HEK293 (cell line): ENCODE measurements around the gene CALML3.

Source experiments
- CTCF ChIA-PET: fragments of 350-600 bp; formaldehyde crosslinking; extraction: SDS; loops from one replicate; lab custom pipeline; 2021; ENCODE audit warnings: antibody characterized with exemption; lab: Yijun Ruan, JAX
- POLR2A ChIA-PET: fragments of 300-600 bp; formaldehyde crosslinking; extraction: SDS; loops from one replicate; lab custom pipeline; 2020; ENCODE audit warnings: antibody characterized with exemption, inconsistent platforms; lab: Yijun Ruan, JAX
- H3K27ac ChIP-seq: fragments of 200-500 bp; sonication (Bioruptor generic); 2 replicates; pipeline ENCODE4 v1.5.1; 2014; ENCODE audit warnings: low read depth, low read length, control low read depth, inconsistent platforms; ENCODE audit errors: extremely low read depth
- H3K36me3 ChIP-seq, 2 experiments: fragments of 200-500 bp in 1 of 2; sonication (Bioruptor generic) in 1 of 2; 1 replicate in 1 of 2; 2 replicates in 1 of 2; pipeline ENCODE4 v1.5.1; 2014 to 2017; ENCODE audit warnings: inconsistent platforms in 2 of 2, low read length in 2 of 2; ENCODE audit not compliant: control insufficient read depth in 2 of 2, insufficient read depth in 1 of 2
- H3K4me1 ChIP-seq: fragments of 200-500 bp; sonication (Bioruptor generic); 2 replicates; pipeline ENCODE4 v1.5.1; 2014; ENCODE audit warnings: mild to moderate bottlenecking, low read length, inconsistent platforms; ENCODE audit not compliant: control insufficient read depth, insufficient read depth
- H3K4me3 ChIP-seq: 2 replicates; pipeline ENCODE4 v1.5.1; 2011; ENCODE audit warnings: low read depth, mild to moderate bottlenecking, control low read depth, low read length, moderate library complexity
- H3K9me3 ChIP-seq: fragments of 200-500 bp; sonication (Bioruptor generic); 2 replicates; pipeline ENCODE4 v1.5.1; 2014; ENCODE audit warnings: low read depth, low read length, inconsistent platforms; ENCODE audit not compliant: control insufficient read depth, insufficient read depth
- BCL6B ChIP-seq: fragments of 450-650 bp; formaldehyde crosslinking; IDR thresholded peaks from 2 replicates; pipeline ENCODE4 v1.5.1; 2017; ENCODE audit warnings: missing biosample characterization, missing genetic modification characterization
- GLI4 ChIP-seq: fragments of 450-650 bp; formaldehyde crosslinking; IDR thresholded peaks from 2 replicates; pipeline ENCODE4 v1.5.1; 2016; ENCODE audit warnings: missing biosample characterization, missing genetic modification characterization
- OVOL3 ChIP-seq: fragments of 450-650 bp; formaldehyde crosslinking; IDR thresholded peaks from 2 replicates; pipeline ENCODE4 v1.5.1; 2016; ENCODE audit warnings: missing biosample characterization, missing genetic modification characterization
- PBX3 ChIP-seq: sonication (generic); formaldehyde crosslinking; IDR thresholded peaks from 2 replicates; pipeline ENCODE4 v1.8.1; 2022; ENCODE audit warnings: mild to moderate bottlenecking, moderate library complexity, missing genetic modification reagents
- ZBTB6 ChIP-seq: fragments of 450-650 bp; formaldehyde crosslinking; IDR thresholded peaks from 2 replicates; pipeline ENCODE4 v1.5.1; 2017; ENCODE audit warnings: missing biosample characterization, missing genetic modification characterization
- ZNF121 ChIP-seq: fragments of 450-650 bp; formaldehyde crosslinking; IDR thresholded peaks from 2 replicates; pipeline ENCODE4 v1.5.1; 2016; ENCODE audit warnings: missing biosample characterization, missing genetic modification characterization
- ZNF362 ChIP-seq: fragments of 450-650 bp; formaldehyde crosslinking; IDR thresholded peaks from 2 replicates; pipeline ENCODE4 v1.5.1; 2016; ENCODE audit warnings: missing biosample characterization, missing genetic modification characterization
- ZNF426 ChIP-seq: fragments of 450-650 bp; formaldehyde crosslinking; IDR thresholded peaks from 2 replicates; pipeline ENCODE4 v1.5.1; 2017; ENCODE audit warnings: missing biosample characterization, missing genetic modification characterization, mild to moderate bottlenecking, inconsistent platforms, moderate library complexity
- ZNF518A ChIP-seq: fragments of 450-650 bp; formaldehyde crosslinking; conservative IDR thresholded peaks from 2 replicates; pipeline ENCODE4 v1.5.1; 2016; ENCODE audit warnings: low read depth, missing biosample characterization, missing genetic modification characterization
- ZNF544 ChIP-seq: fragments of 450-650 bp; formaldehyde crosslinking; IDR thresholded peaks from 2 replicates; pipeline ENCODE4 v1.5.0; 2017; ENCODE audit warnings: missing biosample characterization, missing genetic modification characterization
- ZNF629 ChIP-seq: fragments of 450-650 bp; formaldehyde crosslinking; IDR thresholded peaks from 2 replicates; pipeline ENCODE4 v1.5.1; 2017; ENCODE audit warnings: missing biosample characterization, missing genetic modification characterization
- ZNF747 ChIP-seq: fragments of 450-650 bp; formaldehyde crosslinking; IDR thresholded peaks from 2 replicates; pipeline ENCODE4 v1.5.1; 2016; ENCODE audit warnings: missing biosample characterization, missing genetic modification characterization
- ZNF837 ChIP-seq: fragments of 450-650 bp; formaldehyde crosslinking; IDR thresholded peaks from 2 replicates; pipeline ENCODE4 v1.5.1; 2016; ENCODE audit warnings: missing biosample characterization, missing genetic modification characterization

The CALML3 gene

GRCh38 chr10:5534880-5535856 lies 10.4 kb downstream of the CALML3 start:
- Histone ChIP-seq H3K4me1 (peaks cover 4% of the 10 kb centered on the region; the same call in 1 of the 2 replicates), H3K4me3 (no peak overlapping the region)
- CTCF ChIA-PET = interaction anchor here (0.6 to 1.2 kb wide), 3 partner anchors 88 to 152 kb away, joined by 3 read pairs; no protein-coding TSS in a partner anchor
- TF ChIP-seq ZNF362 (tag by site-specific recombination) = peak; percentile 84
- TF ChIP-seq ZNF426 (tag by site-specific recombination) = no peak
- TF ChIP-seq, all 188 proteins: peak for 1
- H3K36me3 ChIP-seq = no peaks in the 10 kb centered on the region
- no peak overlapping the region for H3K27ac ChIP-seq
- H3K9me3 ChIP-seq = no peaks in the 10 kb centered on the region
- POLR2A ChIA-PET = no interaction called here

- ChIA-PET CTCF (no interaction called here), POLR2A (no interaction called here)
- H3K9me3 ChIP-seq = no peaks in the 10 kb centered on the region
- no peak overlapping the region for H3K27ac ChIP-seq
- H3K4me3 ChIP-seq = no peak overlapping the region
- H3K4me1 ChIP-seq = peaks cover 4% of the 10 kb centered on the region; the same call in 1 of the 2 replicates
- no peak for TF ChIP-seq ZNF544
- TF ChIP-seq OVOL3 (tag by site-specific recombination) = no peak
- no peak for TF ChIP-seq GLI4
- TF ChIP-seq ZNF518A (tag by site-specific recombination) = no peak
- no peak for TF ChIP-seq BCL6B
- no peak for TF ChIP-seq PBX3 (CRISPR knock-in tag)
- TF ChIP-seq, all 188 proteins: peak for 0
- H3K36me3 ChIP-seq = no peaks in the 10 kb centered on the region
Measured at GRCh38 chr10:5536486-5537081, 11.8 kb downstream of the CALML3 start.

GRCh38 chr10:5537684-5538083 lies 12.9 kb downstream of the CALML3 start:
- Histone ChIP-seq H3K36me3 (no peaks in the 10 kb centered on the region), H3K4me3 (no peak overlapping the region), H3K4me1 (peaks cover 4% of the 10 kb centered on the region; the same call in 1 of the 2 replicates), H3K27ac (no peak overlapping the region), H3K9me3 (no peaks in the 10 kb centered on the region)
- ChIA-PET CTCF (interaction anchor here (0.7 kb wide), 1 partner anchor 459 kb away, joined by 3 read pairs; no protein-coding TSS in a partner anchor), POLR2A (no interaction called here)
- TF ChIP-seq ZNF747 (tag by site-specific recombination) (no peak), ZNF837 (tag by site-specific recombination) (no peak), ZNF629 (tag by site-specific recombination) (no peak), ZBTB6 (tag by site-specific recombination) (no peak), ZNF121 (tag by site-specific recombination) (peak; percentile 48; the same call in 1 of the 2 replicates)
